IPS-15b (cell line): ENCODE data around the gene VAT1L.
"Not testable (repeated sequence)": the region's sequence is repeated elsewhere in the genome, so short reads cannot be mapped to it uniquely, and the experiment has no call there.

Experiments
- H3K27me3 ChIP-seq: one replicate; pipeline ENCODE4 v1.6.1; 2013; ENCODE audit warnings: low read length; ENCODE audit not compliant: control insufficient read depth, insufficient read depth
- H3K36me3 ChIP-seq: one replicate; pipeline ENCODE4 v1.6.1; 2013; ENCODE audit warnings: low read length; ENCODE audit not compliant: control insufficient read depth, insufficient read depth
- H3K4me1 ChIP-seq: one replicate; pipeline ENCODE4 v1.6.1; 2013; ENCODE audit warnings: mild to moderate bottlenecking, low read length; ENCODE audit not compliant: control insufficient read depth, insufficient read depth
- H3K4me3 ChIP-seq: one replicate; pipeline ENCODE4 v1.5.1; 2013; ENCODE audit warnings: low read depth, low read length
- H3K9ac ChIP-seq: one replicate; pipeline ENCODE4 v1.6.1; 2013; ENCODE audit warnings: low read depth, mild to moderate bottlenecking, low read length
- H3K9me3 ChIP-seq: one replicate; pipeline ENCODE4 v1.6.1; 2013; ENCODE audit warnings: mild to moderate bottlenecking, low read length; ENCODE audit not compliant: control insufficient read depth, insufficient read depth

The VAT1L gene

GRCh38 chr16:77992381-77992780 is 204.0 kb downstream of the VAT1L start:
- not testable (repeated sequence) for H3K36me3 ChIP-seq, H3K9ac ChIP-seq, H3K4me3 ChIP-seq, H3K27me3 ChIP-seq, H3K4me1 ChIP-seq
- H3K9me3 ChIP-seq = peaks cover 10% of the 10 kb centered on the region

- Histone ChIP-seq H3K4me1 (peaks cover 9% of the 10 kb centered on the region), H3K36me3 (no peaks in the 10 kb centered on the region), H3K9me3 (peaks cover 10% of the 10 kb centered on the region), H3K4me3 (no peak overlapping the region), H3K9ac (peak overlapping the region; percentile 47), H3K27me3 (no peaks in the 10 kb centered on the region)
Observed at GRCh38 chr16:77993111-77993985, 205.0 kb downstream of the VAT1L start.

- H3K27me3 ChIP-seq = no peaks in the 10 kb centered on the region
- peaks cover 10% of the 10 kb centered on the region for H3K4me1 ChIP-seq
- peaks cover 10% of the 10 kb centered on the region for H3K9me3 ChIP-seq
- no peak overlapping the region for H3K9ac ChIP-seq
- no peak overlapping the region for H3K4me3 ChIP-seq
- H3K36me3 ChIP-seq = no peaks in the 10 kb centered on the region
Observed at GRCh38 chr16:77995843-77996455, 207.6 kb downstream of the VAT1L start.

- H3K4me3 ChIP-seq = no peak overlapping the region
- no peak overlapping the region for H3K9ac ChIP-seq
- H3K27me3 ChIP-seq = no peaks in the 10 kb centered on the region
- H3K4me1 ChIP-seq = peaks cover 5% of the 10 kb centered on the region
- peaks cover 10% of the 10 kb centered on the region for H3K9me3 ChIP-seq
- no peaks in the 10 kb centered on the region for H3K36me3 ChIP-seq
Observed at GRCh38 chr16:77998350-77999023, 210.1 kb downstream of the VAT1L start.

GRCh38 chr16:78001451-78002025 is 213.2 kb downstream of the VAT1L start:
- no peak overlapping the region for H3K4me3 ChIP-seq
- no peaks in the 10 kb centered on the region for H3K27me3 ChIP-seq
- peaks cover 4% of the 10 kb centered on the region for H3K9me3 ChIP-seq
- H3K9ac ChIP-seq = no peak overlapping the region
- no peaks in the 10 kb centered on the region for H3K36me3 ChIP-seq
- H3K4me1 ChIP-seq = peaks cover 2% of the 10 kb centered on the region

- Histone ChIP-seq H3K27me3 (no peaks in the 10 kb centered on the region), H3K36me3 (no peaks in the 10 kb centered on the region), H3K4me1 (peaks cover 2% of the 10 kb centered on the region), H3K9me3 (no peaks in the 10 kb centered on the region), H3K4me3 (no peak overlapping the region), H3K9ac (no peak overlapping the region)
Observed at GRCh38 chr16:78002915-78003538, 214.7 kb downstream of the VAT1L start.

GRCh38 chr16:78004517-78004916 is 216.2 kb downstream of the VAT1L start:
- Histone ChIP-seq H3K4me3 (no peak overlapping the region), H3K9me3 (no peaks in the 10 kb centered on the region), H3K27me3 (no peaks in the 10 kb centered on the region), H3K4me1 (no peaks in the 10 kb centered on the region), H3K9ac (no peak overlapping the region), H3K36me3 (no peaks in the 10 kb centered on the region)

GRCh38 chr16:78005881-78006280 is 217.5 kb downstream of the VAT1L start:
- no peaks in the 10 kb centered on the region for H3K9me3 ChIP-seq
- no peaks in the 10 kb centered on the region for H3K27me3 ChIP-seq
- no peak overlapping the region for H3K9ac ChIP-seq
- H3K36me3 ChIP-seq = no peaks in the 10 kb centered on the region
- no peaks in the 10 kb centered on the region for H3K4me1 ChIP-seq
- H3K4me3 ChIP-seq = no peak overlapping the region

GRCh38 chr16:78007121-78007520 is 218.8 kb downstream of the VAT1L start:
- no peaks in the 10 kb centered on the region for H3K36me3 ChIP-seq
- no peak overlapping the region for H3K9ac ChIP-seq
- H3K4me3 ChIP-seq = no peak overlapping the region
- H3K27me3 ChIP-seq = no peaks in the 10 kb centered on the region
- no peaks in the 10 kb centered on the region for H3K9me3 ChIP-seq
- no peaks in the 10 kb centered on the region for H3K4me1 ChIP-seq

GRCh38 chr16:78022347-78023060 is 234.1 kb downstream of the VAT1L start, which contains the start of gene CLEC3A:
CLEC3A (plus strand) TSS chr16:78022548; CDS start chr16:78022627, 79 bp downstream.
- no peaks in the 10 kb centered on the region for H3K9me3 ChIP-seq
- H3K4me1 ChIP-seq = peaks cover 6% of the 10 kb centered on the region
- no peak within 1 kb of the TSS for H3K4me3 ChIP-seq
- no peak within 1 kb of the TSS for H3K9ac ChIP-seq
- no peaks in the 10 kb centered on the region for H3K27me3 ChIP-seq
- H3K36me3 ChIP-seq = no peaks in the 10 kb centered on the region

GRCh38 chr16:78024159-78024558 is 235.8 kb downstream of the VAT1L start:
- H3K36me3 ChIP-seq = no peaks in the 10 kb centered on the region
- H3K27me3 ChIP-seq = no peaks in the 10 kb centered on the region
- H3K4me3 ChIP-seq = no peak overlapping the region
- no peak overlapping the region for H3K9ac ChIP-seq
- no peaks in the 10 kb centered on the region for H3K9me3 ChIP-seq
- peaks cover 6% of the 10 kb centered on the region for H3K4me1 ChIP-seq
